IMR-90 (cell line): ENCODE data around the gene CFAP299. TPM values are rescaled to one million over a fixed set of nuclear protein-coding genes. Genes with fewer than 3 reads are reported as not detected.

Experiments used
- ATAC-seq: fragments of 200-7000 bp; cut with Tn5 transposase; 2 replicates; pipeline ENCODE4 v1.9.1; 2020; ENCODE audit warnings: low read depth, mild to moderate bottlenecking, moderate library complexity
- BruUV-seq: library from RNA; stranded (reverse); fragments of 400-500 nt; replicated peaks from 2 replicates; lab custom pipeline; 2021; lab: Mats Ljungman, UMichigan
- CTCF ChIA-PET: fragments of 300-600 bp; formaldehyde crosslinking; extraction: SDS; loops from one replicate; lab custom pipeline; 2021; ENCODE audit warnings: antibody characterized with exemption; lab: Yijun Ruan, JAX
- POLR2A ChIA-PET: fragments of 300-600 bp; sonication (Branson Sonifier 250); formaldehyde crosslinking; loops from one replicate; lab custom pipeline; 2022; ENCODE audit warnings: antibody characterized with exemption; ENCODE audit not compliant: unreplicated experiment; lab: Charles Lee
- DNase-seq: peaks from one replicate; pipeline ENCODE4 v3.0.0; 2013
- H2AFZ ChIP-seq: replicated peaks from 2 replicates; pipeline ENCODE3; 2013; ENCODE audit warnings: low read length, mild to moderate bottlenecking; ENCODE audit not compliant: poor library complexity
- H2AK5ac ChIP-seq: 2 replicates; pipeline ENCODE4 v1.6.1; 2013; ENCODE audit warnings: low read depth, low read length, inconsistent platforms
- H2AK9ac ChIP-seq: replicated peaks from 2 replicates; pipeline ENCODE3; 2013; ENCODE audit warnings: mild to moderate bottlenecking, low read depth, low read length, moderate library complexity; ENCODE audit not compliant: poor library complexity
- H2BK120ac ChIP-seq: 2 replicates; pipeline ENCODE4 v1.6.1; 2013; ENCODE audit warnings: low read depth, low read length, inconsistent platforms
- H2BK15ac ChIP-seq: 3 replicates; pipeline ENCODE4 v1.6.1; 2013; ENCODE audit warnings: low read depth, low read length, inconsistent platforms
- H2BK20ac ChIP-seq: 2 replicates; pipeline ENCODE4 v1.6.1; 2013; ENCODE audit warnings: low read depth, mild to moderate bottlenecking, inconsistent platforms, low read length, moderate library complexity
- H2BK5ac ChIP-seq: 2 replicates; pipeline ENCODE4 v1.6.1; 2013; ENCODE audit warnings: mild to moderate bottlenecking, low read depth, low read length, inconsistent platforms; ENCODE audit not compliant: poor library complexity, severe bottlenecking
- H3K14ac ChIP-seq: replicated peaks from 2 replicates; pipeline ENCODE4 v1.6.1; 2013; ENCODE audit warnings: low read depth, low read length, inconsistent platforms
- H3K18ac ChIP-seq: 2 replicates; pipeline ENCODE4 v1.6.1; 2013; ENCODE audit warnings: low read depth, low read length, control low read depth
- H3K23ac ChIP-seq: 2 replicates; pipeline ENCODE4 v1.6.1; 2013; ENCODE audit warnings: low read depth, low read length, inconsistent platforms
- H3K27ac ChIP-seq: 2 replicates; pipeline ENCODE4 v1.5.1; 2013; ENCODE audit warnings: mild to moderate bottlenecking, control low read depth, low read length; ENCODE audit not compliant: insufficient read depth
- H3K27me3 ChIP-seq: 2 replicates; pipeline ENCODE4 v1.6.1; 2013; ENCODE audit warnings: low read length; ENCODE audit not compliant: control insufficient read depth, insufficient read depth
- H3K36me3 ChIP-seq: 2 replicates; pipeline ENCODE4 v1.6.1; 2013; ENCODE audit warnings: low read length, mixed read lengths; ENCODE audit not compliant: control insufficient read depth, insufficient read depth
- H3K4ac ChIP-seq: 2 replicates; pipeline ENCODE4 v1.6.1; 2013; ENCODE audit warnings: low read depth, low read length, inconsistent platforms
- H3K4me1 ChIP-seq: 2 replicates; pipeline ENCODE4 v1.6.1; 2013; ENCODE audit warnings: low read length, mixed read lengths; ENCODE audit not compliant: control insufficient read depth, insufficient read depth
- H3K4me2 ChIP-seq: 2 replicates; pipeline ENCODE4 v1.6.1; 2013; ENCODE audit warnings: low read depth, mild to moderate bottlenecking, control low read depth, low read length, moderate library complexity
- H3K4me3 ChIP-seq: 2 replicates; pipeline ENCODE4 v1.5.1; 2013; ENCODE audit warnings: low read depth, mild to moderate bottlenecking, control low read depth, low read length, moderate library complexity; ENCODE audit not compliant: insufficient read depth
- H3K56ac ChIP-seq: 2 replicates; pipeline ENCODE4 v1.6.1; 2013; ENCODE audit warnings: low read length, inconsistent platforms; ENCODE audit not compliant: insufficient read depth; ENCODE audit errors: extremely low read depth
- H3K79me1 ChIP-seq, 2 experiments: 2 replicates each; pipeline ENCODE4 v1.6.1; 2013; ENCODE audit warnings: low read length in 2 of 2, inconsistent platforms in 1 of 2, low read depth in 1 of 2
- H3K9ac ChIP-seq: 2 replicates; pipeline ENCODE4 v1.6.1; 2013; ENCODE audit warnings: low read depth, low read length, control low read depth
- H3K9me1 ChIP-seq: 2 replicates; pipeline ENCODE4 v1.6.1; 2013; ENCODE audit warnings: low read length, inconsistent platforms; ENCODE audit not compliant: insufficient read depth
- H3K9me3 ChIP-seq: 2 replicates; pipeline ENCODE4 v1.6.1; 2013; ENCODE audit warnings: low read length; ENCODE audit not compliant: control insufficient read depth, insufficient read depth
- H4K20me1 ChIP-seq: 2 replicates; pipeline ENCODE4 v1.6.1; 2013; ENCODE audit warnings: low read length, inconsistent platforms; ENCODE audit not compliant: insufficient read depth
- H4K5ac ChIP-seq: 2 replicates; pipeline ENCODE4 v1.6.1; 2013; ENCODE audit warnings: mild to moderate bottlenecking, low read depth, low read length, control low read depth
- H4K8ac ChIP-seq, 2 experiments: 2 replicates each; pipeline ENCODE4 v1.6.1; 2013; ENCODE audit warnings: low read depth in 2 of 2, low read length in 2 of 2, control low read depth in 1 of 2, inconsistent platforms in 1 of 2
- H4K91ac ChIP-seq: 2 replicates; pipeline ENCODE4 v1.6.1; 2013; ENCODE audit warnings: low read depth, low read length, inconsistent platforms; ENCODE audit not compliant: insufficient read depth
- BHLHE40 ChIP-seq: fragments of 150-350 bp; IDR thresholded peaks from 2 replicates; pipeline ENCODE4 v1.6.1; 2016; ENCODE audit warnings: mild to moderate bottlenecking, low read depth, low read length
- CEBPB ChIP-seq: IDR thresholded peaks from 2 replicates; pipeline ENCODE4 v1.6.1; 2012; ENCODE audit warnings: low read depth, low read length, improper control_type of control experiment
- MAZ ChIP-seq: IDR thresholded peaks from 2 replicates; pipeline ENCODE4 v1.6.1; 2012; ENCODE audit warnings: low read depth, mild to moderate bottlenecking, low read length, improper control_type of control experiment, moderate library complexity, borderline replicate concordance
- MXI1 ChIP-seq: IDR thresholded peaks from 2 replicates; pipeline ENCODE4 v1.6.1; 2012; ENCODE audit warnings: low read depth, mild to moderate bottlenecking, low read length, moderate library complexity, borderline replicate concordance
- NFE2L2 ChIP-seq: fragments of 150-350 bp; IDR thresholded peaks from 2 replicates; pipeline ENCODE4 v1.6.1; 2016; ENCODE audit warnings: low read depth, mild to moderate bottlenecking, low read length
- RAD21 ChIP-seq: IDR thresholded peaks from 2 replicates; pipeline ENCODE4 v1.6.1; 2012; ENCODE audit warnings: low read length, improper control_type of control experiment
- RCOR1 ChIP-seq: IDR thresholded peaks from 2 replicates; pipeline ENCODE4 v1.6.1; 2012; ENCODE audit warnings: mild to moderate bottlenecking, low read length, improper control_type of control experiment; ENCODE audit not compliant: insufficient replicate concordance
- RFX5 ChIP-seq: IDR thresholded peaks from 2 replicates; pipeline ENCODE4 v1.8.0; 2012; ENCODE audit warnings: low read depth, mild to moderate bottlenecking, low read length, moderate library complexity
- dilution Hi-C: fragments of 300-500 bp; cut with HindIII; formaldehyde crosslinking; loops from one replicate; pipeline ENCODE4 v1.14.3; 2018; ENCODE audit warnings: low sequenced_read_pairs; ENCODE audit not compliant: unreplicated experiment
- in situ Hi-C: fragments of 300-500 bp; cut with MboI; formaldehyde crosslinking; loops from 3 replicates; pipeline ENCODE4 v1.14.3; 2019; ENCODE audit warnings: low sequenced_read_pairs, inconsistent platforms, mixed read lengths
- intact Hi-C: fragments of 100-400 bp; cut with micrococcal nuclease; formaldehyde crosslinking; loops from 2 replicates; pipeline ENCODE4 v1.10.0; 2022
- polyA plus RNA-seq, 3 experiments: library from polyadenylated mRNA; depleted of rRNA; stranded (reverse); fragments of >200 nt; gene quantifications; 2 replicates each; pipeline ENCODE4 v1.2.3, GENCODE V29; 2012; ENCODE audit warnings: low replicate concordance in 1 of 3
- total RNA-seq: library from RNA; depleted of rRNA; stranded (reverse); fragments of >200 nt; gene quantifications from 2 replicates; pipeline ENCODE4 v1.2.3, GENCODE V29; 2012
- TF ChIP-seq, protein P1 (sequence below): fragments of 150-350 bp; IDR thresholded peaks from 2 replicates; pipeline ENCODE4 v1.6.1; 2017; ENCODE audit warnings: mild to moderate bottlenecking, antibody characterized with exemption, low read length, low read depth
- TF ChIP-seq, protein P2 (sequence below): fragments of 150-350 bp; IDR thresholded peaks from 2 replicates; pipeline ENCODE4 v1.6.1; 2016; ENCODE audit warnings: low read depth, mild to moderate bottlenecking, low read length, moderate library complexity, borderline replicate concordance
- TF ChIP-seq, protein P3 (sequence below): conservative IDR thresholded peaks from 2 replicates; pipeline ENCODE4 v1.5.1; 2012; ENCODE audit warnings: mild to moderate bottlenecking, low read depth, low read length, improper control_type of control experiment

CFAP299 gene
- total and polyA plus RNA-seq, 2 of the 4 experiments (the other 2 are of a cell fraction) = 1.0 to 1.1 TPM

DNA sequence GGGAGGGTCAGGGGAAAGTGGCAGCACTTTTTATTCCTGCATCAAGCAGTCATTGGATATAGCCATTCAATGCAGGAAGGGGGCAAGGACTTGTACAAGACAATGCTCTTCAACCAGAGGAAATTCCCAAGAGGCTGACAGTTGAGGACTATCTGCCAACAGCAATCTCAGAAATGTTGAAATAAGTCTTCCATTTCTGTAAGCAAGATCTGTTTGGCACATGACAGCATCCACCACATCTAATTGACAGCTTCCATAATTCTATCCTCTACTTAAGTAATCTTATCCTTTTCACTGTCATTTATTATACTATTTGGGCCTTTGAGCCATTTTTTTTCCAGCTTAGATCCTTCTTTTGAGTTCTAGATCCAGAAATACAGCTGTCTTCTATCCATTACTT lies 110.7 kb downstream of the CFAP299 start:
- in situ Hi-C loops = no loop called here

More for the DNA sequence above, 110.7 kb downstream of the CFAP299 start:
- no peak for ATAC-seq
- Histone ChIP-seq H4K8ac (no peak overlapping the region), H3K27ac (no peak overlapping the region), H3K4me2 (no peak overlapping the region), H3K79me1 (no peaks in the 10 kb centered on the region), H3K23ac (peak overlapping the region; percentile 3; the same call in 1 of the 2 replicates), H4K5ac (no peak overlapping the region), H3K9me3 (no peaks in the 10 kb centered on the region), H2BK15ac (no peak overlapping the region), H3K18ac (no peak overlapping the region; the same call in 1 of the 2 replicates), H3K56ac (no peak overlapping the region), H3K9ac (no peak overlapping the region), H3K14ac (no peak overlapping the region), H3K4me3 (no peak overlapping the region), H4K20me1 (no peaks in the 10 kb centered on the region), H2AK5ac (0 out of 2 replicates have a peak overlapping the region, but pooled peaks have one; percentile 12), H2BK20ac (no peak overlapping the region), H2BK120ac (no peak overlapping the region), H4K91ac (no peak overlapping the region), H2BK5ac (peak overlapping the region; percentile 41), H3K4me1 (peaks cover 6% of the 10 kb centered on the region), H3K9me1 (no peaks in the 10 kb centered on the region; the same call in 1 of the 2 replicates), H2AK9ac (no peak overlapping the region), H3K4ac (0 out of 2 replicates have a peak overlapping the region, but pooled peaks have one; percentile 4), H3K27me3 (no peaks in the 10 kb centered on the region), H2AFZ (no peak overlapping the region), H3K36me3 (no peaks in the 10 kb centered on the region)
- POLR2A ChIA-PET = no interaction called here
- CTCF ChIA-PET = no interaction called here
- DNase-seq = no peak
- intact Hi-C loops = loop anchor here (2.0 kb wide), 2 partner anchors 19 to 39 kb away; no protein-coding TSS in a partner anchor
- dilution Hi-C loops = no loop called here
- no peak for TF ChIP-seq BHLHE40
- TF ChIP-seq NFE2L2 = no peak
- TF ChIP-seq RCOR1 = no peak
- TF ChIP-seq, protein P1, sequence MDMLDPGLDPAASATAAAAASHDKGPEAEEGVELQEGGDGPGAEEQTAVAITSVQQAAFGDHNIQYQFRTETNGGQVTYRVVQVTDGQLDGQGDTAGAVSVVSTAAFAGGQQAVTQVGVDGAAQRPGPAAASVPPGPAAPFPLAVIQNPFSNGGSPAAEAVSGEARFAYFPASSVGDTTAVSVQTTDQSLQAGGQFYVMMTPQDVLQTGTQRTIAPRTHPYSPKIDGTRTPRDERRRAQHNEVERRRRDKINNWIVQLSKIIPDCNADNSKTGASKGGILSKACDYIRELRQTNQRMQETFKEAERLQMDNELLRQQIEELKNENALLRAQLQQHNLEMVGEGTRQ = no peak
- TF ChIP-seq MAZ = no peak
- no peak for TF ChIP-seq CEBPB
- no peak for TF ChIP-seq RFX5
- TF ChIP-seq, protein P2, sequence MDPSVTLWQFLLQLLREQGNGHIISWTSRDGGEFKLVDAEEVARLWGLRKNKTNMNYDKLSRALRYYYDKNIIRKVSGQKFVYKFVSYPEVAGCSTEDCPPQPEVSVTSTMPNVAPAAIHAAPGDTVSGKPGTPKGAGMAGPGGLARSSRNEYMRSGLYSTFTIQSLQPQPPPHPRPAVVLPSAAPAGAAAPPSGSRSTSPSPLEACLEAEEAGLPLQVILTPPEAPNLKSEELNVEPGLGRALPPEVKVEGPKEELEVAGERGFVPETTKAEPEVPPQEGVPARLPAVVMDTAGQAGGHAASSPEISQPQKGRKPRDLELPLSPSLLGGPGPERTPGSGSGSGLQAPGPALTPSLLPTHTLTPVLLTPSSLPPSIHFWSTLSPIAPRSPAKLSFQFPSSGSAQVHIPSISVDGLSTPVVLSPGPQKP = no peak
- no peak for TF ChIP-seq RAD21
- no peak for TF ChIP-seq MXI1
- TF ChIP-seq, protein P3, sequence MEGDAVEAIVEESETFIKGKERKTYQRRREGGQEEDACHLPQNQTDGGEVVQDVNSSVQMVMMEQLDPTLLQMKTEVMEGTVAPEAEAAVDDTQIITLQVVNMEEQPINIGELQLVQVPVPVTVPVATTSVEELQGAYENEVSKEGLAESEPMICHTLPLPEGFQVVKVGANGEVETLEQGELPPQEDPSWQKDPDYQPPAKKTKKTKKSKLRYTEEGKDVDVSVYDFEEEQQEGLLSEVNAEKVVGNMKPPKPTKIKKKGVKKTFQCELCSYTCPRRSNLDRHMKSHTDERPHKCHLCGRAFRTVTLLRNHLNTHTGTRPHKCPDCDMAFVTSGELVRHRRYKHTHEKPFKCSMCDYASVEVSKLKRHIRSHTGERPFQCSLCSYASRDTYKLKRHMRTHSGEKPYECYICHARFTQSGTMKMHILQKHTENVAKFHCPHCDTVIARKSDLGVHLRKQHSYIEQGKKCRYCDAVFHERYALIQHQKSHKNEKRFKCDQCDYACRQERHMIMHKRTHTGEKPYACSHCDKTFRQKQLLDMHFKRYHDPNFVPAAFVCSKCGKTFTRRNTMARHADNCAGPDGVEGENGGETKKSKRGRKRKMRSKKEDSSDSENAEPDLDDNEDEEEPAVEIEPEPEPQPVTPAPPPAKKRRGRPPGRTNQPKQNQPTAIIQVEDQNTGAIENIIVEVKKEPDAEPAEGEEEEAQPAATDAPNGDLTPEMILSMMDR = no peak
- no TSS peak for BruUV-seq
